ENCODE results near the gene C2orf81.

DNA sequence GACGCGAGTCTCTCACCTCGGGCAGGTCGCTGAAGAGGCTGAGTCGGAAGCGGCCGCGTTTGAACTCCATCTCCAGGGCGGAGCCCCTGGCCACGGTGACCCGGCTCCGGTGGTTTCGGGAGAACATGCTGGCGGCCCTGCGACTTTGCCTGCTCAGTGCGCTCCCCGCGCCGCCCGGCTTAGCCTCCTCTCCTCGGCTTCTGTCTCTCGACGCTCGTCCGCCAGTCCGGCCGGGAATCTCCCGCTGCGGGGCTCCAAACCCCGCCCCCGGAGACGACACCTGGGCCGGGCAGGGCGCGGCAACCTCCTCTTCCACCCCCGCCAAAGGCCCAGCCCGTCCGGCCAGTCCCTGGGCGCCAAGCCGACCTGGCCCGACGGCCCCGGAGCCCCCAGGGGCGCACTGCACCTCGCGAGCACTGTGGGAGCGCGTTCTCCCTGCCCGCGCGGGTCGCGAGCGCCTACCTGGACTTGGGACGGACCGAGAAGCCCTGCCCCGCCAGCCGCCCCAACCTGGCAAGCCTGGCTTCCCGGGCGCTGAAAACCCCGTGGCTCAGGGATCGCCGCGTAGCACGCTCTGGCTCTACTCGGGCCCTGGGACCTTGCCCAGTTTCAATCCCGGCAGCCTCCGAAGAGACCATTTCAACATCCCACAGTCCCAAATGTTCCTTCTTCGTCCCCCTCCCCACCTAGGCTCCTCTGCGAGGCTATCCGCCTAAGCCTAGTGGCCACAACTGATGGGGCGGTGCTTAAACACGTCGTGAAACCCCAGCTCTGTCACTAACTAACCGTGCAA, 20.5 kb upstream of the C2orf81 start, which contains the start of gene RTKN:
- TF ChIP-seq, protein P1, sequence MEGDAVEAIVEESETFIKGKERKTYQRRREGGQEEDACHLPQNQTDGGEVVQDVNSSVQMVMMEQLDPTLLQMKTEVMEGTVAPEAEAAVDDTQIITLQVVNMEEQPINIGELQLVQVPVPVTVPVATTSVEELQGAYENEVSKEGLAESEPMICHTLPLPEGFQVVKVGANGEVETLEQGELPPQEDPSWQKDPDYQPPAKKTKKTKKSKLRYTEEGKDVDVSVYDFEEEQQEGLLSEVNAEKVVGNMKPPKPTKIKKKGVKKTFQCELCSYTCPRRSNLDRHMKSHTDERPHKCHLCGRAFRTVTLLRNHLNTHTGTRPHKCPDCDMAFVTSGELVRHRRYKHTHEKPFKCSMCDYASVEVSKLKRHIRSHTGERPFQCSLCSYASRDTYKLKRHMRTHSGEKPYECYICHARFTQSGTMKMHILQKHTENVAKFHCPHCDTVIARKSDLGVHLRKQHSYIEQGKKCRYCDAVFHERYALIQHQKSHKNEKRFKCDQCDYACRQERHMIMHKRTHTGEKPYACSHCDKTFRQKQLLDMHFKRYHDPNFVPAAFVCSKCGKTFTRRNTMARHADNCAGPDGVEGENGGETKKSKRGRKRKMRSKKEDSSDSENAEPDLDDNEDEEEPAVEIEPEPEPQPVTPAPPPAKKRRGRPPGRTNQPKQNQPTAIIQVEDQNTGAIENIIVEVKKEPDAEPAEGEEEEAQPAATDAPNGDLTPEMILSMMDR (IDR thresholded peaks at IDR 0.05 in 8 of 11, conservative IDR thresholded peaks at IDR 0.05 in 3 of 11): no peak
- TF ChIP-seq POLR2A (IDR thresholded peaks at IDR 0.05) (no peak), POLR2AphosphoS5 (IDR thresholded peaks at IDR 0.05) (no peak)

Measured in spleen (tissue), 7 donors.